PC-9 (cell line): ENCODE results near the gene ALPK1. TPM values are rescaled to one million over a fixed set of nuclear protein-coding genes. Genes with fewer than 3 reads are reported as not detected.

ENCODE experiments used
- BruUV-seq: library from RNA; stranded (reverse); fragments of 400-500 nt; replicated peaks from 2 replicates; lab custom pipeline; 2021; lab: Mats Ljungman, UMichigan
- CTCF ChIA-PET: fragments of 300-600 bp; sonication (Branson Sonifier 250); formaldehyde crosslinking; loops from one replicate; lab custom pipeline; 2022; ENCODE audit warnings: antibody characterized with exemption; lab: Charles Lee
- POLR2A ChIA-PET: fragments of 300-600 bp; sonication (Branson Sonifier 250); formaldehyde crosslinking; loops from one replicate; lab custom pipeline; 2022; ENCODE audit warnings: antibody characterized with exemption; ENCODE audit not compliant: unreplicated experiment; lab: Charles Lee
- DNase-seq, 2 experiments: peaks; one replicate each; pipeline versions ENCODE4 v3.0.0 to v3.0.0-alpha.2; 2015 to 2022; ENCODE audit warnings: mixed read lengths in 1 of 2
- H2AFZ ChIP-seq: fragments of 200-600 bp; sonication (generic); 2 replicates; pipeline ENCODE4 v1.8.1; 2017; ENCODE audit warnings: antibody characterized with exemption
- H3F3A ChIP-seq: fragments of 200-600 bp; sonication (generic); 2 replicates; pipeline ENCODE4 v1.8.1; 2017; ENCODE audit warnings: antibody characterized with exemption, mild to moderate bottlenecking, low read depth; ENCODE audit not compliant: insufficient read depth
- H3K27ac ChIP-seq: fragments of 200-600 bp; sonication (generic); 2 replicates; pipeline ENCODE4 v1.6.1; 2016; ENCODE audit warnings: mixed run types
- H3K27me3 ChIP-seq: fragments of 200-600 bp; sonication (generic); 2 replicates; pipeline ENCODE4 v1.6.1; 2016; ENCODE audit warnings: low read depth, mixed run types; ENCODE audit not compliant: insufficient read depth
- H3K36me3 ChIP-seq: fragments of 200-600 bp; sonication (generic); 2 replicates; pipeline ENCODE4 v1.6.1; 2016; ENCODE audit warnings: low read depth, mixed run types
- H3K4me1 ChIP-seq: fragments of 200-600 bp; sonication (generic); replicated peaks from 2 replicates; pipeline ENCODE4 v1.6.1; 2016; ENCODE audit warnings: mixed run types; ENCODE audit not compliant: insufficient read depth
- H3K4me2 ChIP-seq: fragments of 200-600 bp; sonication (generic); 2 replicates; pipeline ENCODE4 v1.6.1; 2017; ENCODE audit warnings: mixed run types
- H3K4me3 ChIP-seq: fragments of 200-600 bp; sonication (generic); 2 replicates; pipeline ENCODE4 v1.6.1; 2016; ENCODE audit warnings: mixed run types
- H3K79me2 ChIP-seq: fragments of 200-600 bp; sonication (generic); 2 replicates; pipeline ENCODE4 v1.6.1; 2017; ENCODE audit warnings: low read depth, mixed run types
- H3K9me2 ChIP-seq: fragments of 200-600 bp; sonication (generic); 2 replicates; pipeline ENCODE4 v1.8.1; 2017; ENCODE audit warnings: mild to moderate bottlenecking; ENCODE audit not compliant: insufficient read depth
- H3K9me3 ChIP-seq: fragments of 200-600 bp; sonication (generic); 2 replicates; pipeline ENCODE4 v1.8.1; 2016; ENCODE audit warnings: low read depth; ENCODE audit not compliant: insufficient read depth
- H4K20me1 ChIP-seq: fragments of 200-600 bp; sonication (generic); 2 replicates; pipeline ENCODE4 v1.8.1; 2017; ENCODE audit not compliant: insufficient read depth
- EZH2 ChIP-seq: fragments of 200-600 bp; sonication (generic); IDR thresholded peaks from 2 replicates; pipeline ENCODE4 v1.8.0; 2017; ENCODE audit warnings: antibody characterized with exemption, low read depth
- intact Hi-C: fragments of 100-400 bp; cut with micrococcal nuclease; formaldehyde crosslinking; loops from one replicate; pipeline ENCODE4 v1.10.0; 2022; ENCODE audit not compliant: unreplicated experiment
- total RNA-seq: library from RNA; stranded (reverse); gene quantifications from 2 replicates; pipeline ENCODE4 v1.2.3, GENCODE V29; 2021
- TF ChIP-seq, protein P1 (sequence below): fragments of 200-600 bp; sonication (generic); conservative IDR thresholded peaks from 2 replicates; pipeline ENCODE4 v1.6.1; 2017; ENCODE audit warnings: mixed run types, antibody characterized with exemption, mild to moderate bottlenecking, moderate library complexity

The ALPK1 gene
- total RNA-seq, 1 experiment from 2014 or later = 35.4 TPM

DNA sequence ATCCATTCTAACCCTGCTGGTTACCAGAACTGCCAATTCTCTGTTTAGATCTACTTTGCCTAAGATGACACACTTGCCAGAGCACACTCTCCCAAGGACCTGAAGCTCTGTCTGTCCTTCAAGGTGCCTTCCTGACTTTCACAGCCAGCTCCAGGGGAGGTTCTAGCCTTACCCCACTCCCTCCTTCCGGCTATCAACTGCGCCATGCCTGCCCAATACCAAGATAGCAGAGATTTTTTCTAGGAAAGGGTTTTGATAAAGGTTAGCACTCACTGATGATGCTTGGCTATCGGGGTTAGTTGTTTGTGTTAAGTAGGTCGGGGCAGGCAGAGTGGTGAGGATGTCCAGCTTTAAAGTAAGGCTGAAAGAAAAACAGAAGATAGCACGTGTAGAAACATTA, 14.3 kb downstream of the ALPK1 start:
- no peak overlapping the region for H3K27ac ChIP-seq
- H2AFZ ChIP-seq = no peak overlapping the region
- H3K27me3 ChIP-seq = no peaks in the 10 kb centered on the region
- no peaks in the 10 kb centered on the region for H4K20me1 ChIP-seq
- no peak overlapping the region for H3K4me2 ChIP-seq
- CTCF ChIA-PET = no interaction called here
- no peak for DNase-seq
- no peaks in the 10 kb centered on the region for H3K36me3 ChIP-seq
- H3K9me2 ChIP-seq = no peaks in the 10 kb centered on the region
- BruUV-seq = no TSS peak
- no peaks in the 10 kb centered on the region for H3F3A ChIP-seq
- no peaks in the 10 kb centered on the region for H3K79me2 ChIP-seq
- intact Hi-C loops = no loop called here
- TF ChIP-seq EZH2 = no peak
- TF ChIP-seq, protein P1, sequence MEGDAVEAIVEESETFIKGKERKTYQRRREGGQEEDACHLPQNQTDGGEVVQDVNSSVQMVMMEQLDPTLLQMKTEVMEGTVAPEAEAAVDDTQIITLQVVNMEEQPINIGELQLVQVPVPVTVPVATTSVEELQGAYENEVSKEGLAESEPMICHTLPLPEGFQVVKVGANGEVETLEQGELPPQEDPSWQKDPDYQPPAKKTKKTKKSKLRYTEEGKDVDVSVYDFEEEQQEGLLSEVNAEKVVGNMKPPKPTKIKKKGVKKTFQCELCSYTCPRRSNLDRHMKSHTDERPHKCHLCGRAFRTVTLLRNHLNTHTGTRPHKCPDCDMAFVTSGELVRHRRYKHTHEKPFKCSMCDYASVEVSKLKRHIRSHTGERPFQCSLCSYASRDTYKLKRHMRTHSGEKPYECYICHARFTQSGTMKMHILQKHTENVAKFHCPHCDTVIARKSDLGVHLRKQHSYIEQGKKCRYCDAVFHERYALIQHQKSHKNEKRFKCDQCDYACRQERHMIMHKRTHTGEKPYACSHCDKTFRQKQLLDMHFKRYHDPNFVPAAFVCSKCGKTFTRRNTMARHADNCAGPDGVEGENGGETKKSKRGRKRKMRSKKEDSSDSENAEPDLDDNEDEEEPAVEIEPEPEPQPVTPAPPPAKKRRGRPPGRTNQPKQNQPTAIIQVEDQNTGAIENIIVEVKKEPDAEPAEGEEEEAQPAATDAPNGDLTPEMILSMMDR = no peak
- H3K9me3 ChIP-seq = no peaks in the 10 kb centered on the region
- POLR2A ChIA-PET = no interaction called here
- H3K4me1 ChIP-seq = no peaks in the 10 kb centered on the region
- no peak overlapping the region for H3K4me3 ChIP-seq

DNA sequence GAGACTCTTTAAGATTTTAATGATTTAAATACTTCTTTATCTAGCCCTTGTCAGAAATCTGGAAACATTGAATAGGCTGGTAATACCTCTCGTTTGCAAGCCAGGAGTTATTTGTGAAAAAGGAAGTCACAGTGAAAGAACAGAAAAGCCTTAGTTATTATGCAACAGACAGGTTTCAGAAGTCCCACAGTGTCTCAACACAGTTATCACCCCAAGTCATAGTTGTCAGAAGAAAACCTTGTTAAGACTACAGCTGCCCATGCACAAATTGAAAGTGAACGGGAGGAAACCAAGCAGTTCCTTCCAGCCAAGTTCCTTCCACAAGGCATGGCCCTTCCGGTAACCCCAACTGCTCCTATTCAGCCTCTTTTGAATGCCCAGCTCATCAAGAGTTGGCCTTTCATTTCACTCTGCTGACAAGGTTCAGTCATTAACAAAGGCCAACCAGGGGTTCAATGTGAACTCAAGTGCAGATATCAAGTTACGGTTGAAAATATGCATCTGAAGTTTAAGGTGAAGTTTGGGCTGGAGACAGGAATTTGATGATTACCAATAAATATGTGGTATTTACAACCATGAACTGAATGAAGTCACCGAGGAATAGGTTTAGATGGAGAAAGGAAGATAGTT, 15.6 kb downstream of the ALPK1 start:
- no peak overlapping the region for H3K4me2 ChIP-seq
- BruUV-seq = no TSS peak

DNA sequence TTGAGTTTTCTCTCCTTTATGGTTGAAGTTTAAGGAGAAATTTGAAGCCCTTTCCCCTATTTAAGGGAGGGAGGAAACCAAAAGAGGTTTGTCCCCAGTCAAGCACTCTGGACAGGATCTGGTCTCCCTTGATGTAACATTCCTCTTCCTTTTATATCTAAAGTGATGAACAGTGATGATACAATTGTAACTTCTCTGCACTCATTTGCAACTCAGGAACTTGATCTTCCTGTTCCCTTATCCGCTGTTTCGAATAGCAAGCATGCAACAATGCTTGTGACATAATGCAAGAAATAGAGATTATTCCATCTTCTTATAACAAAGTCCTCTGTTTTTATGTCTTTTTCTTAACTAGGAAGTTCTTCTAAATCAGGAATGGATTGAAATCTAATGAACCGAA, 18.3 kb downstream of the ALPK1 start:
- TF ChIP-seq, protein P1 = no peak
- no peak for TF ChIP-seq EZH2
- Histone ChIP-seq H3F3A (no peaks in the 10 kb centered on the region), H3K4me3 (no peak overlapping the region), H4K20me1 (no peaks in the 10 kb centered on the region), H3K4me2 (no peak overlapping the region), H3K27me3 (no peaks in the 10 kb centered on the region), H3K4me1 (no peaks in the 10 kb centered on the region), H2AFZ (no peak overlapping the region), H3K9me2 (no peaks in the 10 kb centered on the region), H3K27ac (no peak overlapping the region), H3K79me2 (no peaks in the 10 kb centered on the region), H3K36me3 (no peaks in the 10 kb centered on the region), H3K9me3 (no peaks in the 10 kb centered on the region)
- intact Hi-C loops = no loop called here
- no TSS peak for BruUV-seq
- no peak for DNase-seq
- POLR2A ChIA-PET = no interaction called here
- CTCF ChIA-PET = no interaction called here

More for the DNA sequence above, 15.6 kb downstream of the ALPK1 start:
- CTCF ChIA-PET = no interaction called here
- Histone ChIP-seq H3K27me3 (no peaks in the 10 kb centered on the region), H3K4me3 (no peak overlapping the region), H3K36me3 (no peaks in the 10 kb centered on the region), H3K79me2 (no peaks in the 10 kb centered on the region), H3K9me3 (no peaks in the 10 kb centered on the region), H3F3A (no peaks in the 10 kb centered on the region), H3K4me1 (no peaks in the 10 kb centered on the region), H3K9me2 (no peaks in the 10 kb centered on the region), H2AFZ (no peak overlapping the region), H4K20me1 (no peaks in the 10 kb centered on the region), H3K27ac (no peak overlapping the region)
- intact Hi-C loops = no loop called here
- DNase-seq = no peak
- POLR2A ChIA-PET = no interaction called here
- no peak for TF ChIP-seq EZH2
- TF ChIP-seq, protein P1 = no peak
